AG10803 (cell line): ENCODE measurements around the gene XPNPEP1.

Source experiments
- DNase-seq: peaks from one replicate; pipeline ENCODE4 v3.0.0; 2010; ENCODE audit warnings: low read depth
- H3K4me3 ChIP-seq: 2 replicates; pipeline ENCODE4 v1.5.1; 2011; ENCODE audit warnings: mild to moderate bottlenecking, low read length, control low read depth
- CTCF ChIP-seq: conservative IDR thresholded peaks from 2 replicates; pipeline ENCODE4 v1.5.1; 2011; ENCODE audit warnings: mild to moderate bottlenecking, low read length, control low read depth, inconsistent platforms

Gene XPNPEP1

GRCh38 chr10:109940117-109940516, 16.8 kb upstream of the XPNPEP1 start:
- TF ChIP-seq CTCF: no peak
- no peak for DNase-seq
- H3K4me3 ChIP-seq: no peak overlapping the region

- H3K4me3 ChIP-seq: no peak overlapping the region
- DNase-seq: peak; percentile 80
- TF ChIP-seq CTCF: no peak
These were observed 16.1 kb upstream of the XPNPEP1 start for GRCh38 chr10:109939315-109939961.

GRCh38 chr10:109937460-109938065, 14.3 kb upstream of the XPNPEP1 start:
- no peak overlapping the region for H3K4me3 ChIP-seq
- no peak for TF ChIP-seq CTCF
- DNase-seq: no peak

GRCh38 chr10:109934958-109935793, 11.9 kb upstream of the XPNPEP1 start:
- DNase-seq: peak; percentile 68
- TF ChIP-seq CTCF: no peak
- no peak overlapping the region for H3K4me3 ChIP-seq

GRCh38 chr10:109933984-109934565, 10.8 kb upstream of the XPNPEP1 start:
- DNase-seq: peak; percentile 55
- no peak overlapping the region for H3K4me3 ChIP-seq
- TF ChIP-seq CTCF: no peak

- DNase-seq: no peak
- no peak for TF ChIP-seq CTCF
- H3K4me3 ChIP-seq: no peak overlapping the region
These were observed 9.7 kb upstream of the XPNPEP1 start for GRCh38 chr10:109932968-109933367.
